ENCODE results near the gene HAVCR1.

DNA sequence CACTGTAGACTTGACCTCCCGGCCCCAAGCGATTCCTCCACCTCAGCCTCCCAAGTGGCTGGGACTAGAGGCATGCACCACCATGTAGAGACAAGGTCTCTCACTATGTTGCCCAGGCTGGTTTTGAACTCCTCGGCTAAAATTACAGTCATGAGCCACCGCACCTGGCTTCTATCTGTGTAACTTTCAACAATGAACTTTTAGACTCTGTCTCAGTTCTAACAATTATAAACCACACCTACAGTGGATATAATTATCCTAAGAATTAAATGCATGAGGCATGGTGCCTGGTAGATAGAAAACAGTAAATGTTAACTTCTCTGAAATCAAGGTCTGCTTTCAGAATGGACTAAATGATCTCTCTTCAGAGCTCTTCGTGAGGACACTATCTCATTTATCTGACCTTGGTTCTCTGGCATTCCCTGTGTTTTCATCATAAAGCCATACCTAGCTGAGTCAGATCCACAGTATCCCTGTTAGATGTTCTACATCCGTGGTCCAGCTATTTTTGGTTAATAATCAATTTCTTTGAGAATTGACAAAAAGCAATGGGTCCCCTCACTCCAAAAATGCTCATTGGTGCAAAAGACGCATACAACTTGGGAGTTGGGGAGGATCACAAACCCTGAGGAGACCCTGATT is 7.2 kb downstream of the HAVCR1 start:
- TF ChIP-seq, protein P1, sequence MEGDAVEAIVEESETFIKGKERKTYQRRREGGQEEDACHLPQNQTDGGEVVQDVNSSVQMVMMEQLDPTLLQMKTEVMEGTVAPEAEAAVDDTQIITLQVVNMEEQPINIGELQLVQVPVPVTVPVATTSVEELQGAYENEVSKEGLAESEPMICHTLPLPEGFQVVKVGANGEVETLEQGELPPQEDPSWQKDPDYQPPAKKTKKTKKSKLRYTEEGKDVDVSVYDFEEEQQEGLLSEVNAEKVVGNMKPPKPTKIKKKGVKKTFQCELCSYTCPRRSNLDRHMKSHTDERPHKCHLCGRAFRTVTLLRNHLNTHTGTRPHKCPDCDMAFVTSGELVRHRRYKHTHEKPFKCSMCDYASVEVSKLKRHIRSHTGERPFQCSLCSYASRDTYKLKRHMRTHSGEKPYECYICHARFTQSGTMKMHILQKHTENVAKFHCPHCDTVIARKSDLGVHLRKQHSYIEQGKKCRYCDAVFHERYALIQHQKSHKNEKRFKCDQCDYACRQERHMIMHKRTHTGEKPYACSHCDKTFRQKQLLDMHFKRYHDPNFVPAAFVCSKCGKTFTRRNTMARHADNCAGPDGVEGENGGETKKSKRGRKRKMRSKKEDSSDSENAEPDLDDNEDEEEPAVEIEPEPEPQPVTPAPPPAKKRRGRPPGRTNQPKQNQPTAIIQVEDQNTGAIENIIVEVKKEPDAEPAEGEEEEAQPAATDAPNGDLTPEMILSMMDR (IDR thresholded peaks at IDR 0.05): no peak
- no peak for TF ChIP-seq POLR2A (IDR thresholded peaks at IDR 0.05)
